Stimulated activated naive CD4-positive, alpha-beta T cell (primary cell): ENCODE measurements around the gene ARHGEF19.
A peak's percentile ranks its signal among the peaks of the same experiment; 100 is the strongest.
"Not testable (repeated sequence)": the region's sequence is repeated elsewhere in the genome, so short reads cannot be mapped to it uniquely, and the experiment has no call there.

Experiments
- DNase-seq, 6 experiments: peaks; one replicate each; lab custom pipeline; 2025; lab: John Stamatoyannopoulos, UW

Gene ARHGEF19

GRCh38 chr1:16165548-16165947 is 46.9 kb downstream of the ARHGEF19 start:
- peak in 2 of 6 experiments; percentile 9 to 13 for DNase-seq

GRCh38 chr1:16165073-16165364 is 47.4 kb downstream of the ARHGEF19 start:
- no peak for DNase-seq

GRCh38 chr1:16164213-16165072 is 48.0 kb downstream of the ARHGEF19 start:
- no peak for DNase-seq

GRCh38 chr1:16163608-16164212 is 48.7 kb downstream of the ARHGEF19 start:
- DNase-seq = not testable (repeated sequence)

- DNase-seq = peak; percentile 45 to 83 (median 74)
These were observed 50.2 kb downstream of the ARHGEF19 start for GRCh38 chr1:16162163-16162822.

GRCh38 chr1:16161717-16162116 is 50.7 kb downstream of the ARHGEF19 start:
- DNase-seq = peak in 1 of 6 experiments; percentile 40

GRCh38 chr1:16158993-16159831 is 53.2 kb downstream of the ARHGEF19 start:
- no peak for DNase-seq

- peak in 5 of 6 experiments; percentile 19 to 77 (median 72) for DNase-seq
These were observed 54.4 kb downstream of the ARHGEF19 start for GRCh38 chr1:16158025-16158424.

- DNase-seq = no peak
These were observed 55.5 kb downstream of the ARHGEF19 start for GRCh38 chr1:16156848-16157495.

- peak in 3 of 6 experiments; percentile 23 to 43 (median 41) for DNase-seq
These were observed 56.7 kb downstream of the ARHGEF19 start, which contains the start of gene EPHA2 for GRCh38 chr1:16155537-16156410. TSS of gene EPHA2 (minus strand) at chr1:16156069. CDS start at chr1:16155932, 137 bp downstream.

GRCh38 chr1:16153999-16154673 is 58.3 kb downstream of the ARHGEF19 start:
- DNase-seq = no peak

- no peak for DNase-seq
These were observed 59.1 kb downstream of the ARHGEF19 start for GRCh38 chr1:16153096-16153998.

GRCh38 chr1:16152481-16153087 is 59.9 kb downstream of the ARHGEF19 start:
- DNase-seq = no peak

GRCh38 chr1:16151995-16152384 is 60.5 kb downstream of the ARHGEF19 start:
- no peak for DNase-seq

- no peak for DNase-seq
These were observed 61.1 kb downstream of the ARHGEF19 start for GRCh38 chr1:16151196-16151994.

GRCh38 chr1:16150508-16150907 is 61.9 kb downstream of the ARHGEF19 start:
- no peak for DNase-seq

- DNase-seq = no peak
These were observed 62.6 kb downstream of the ARHGEF19 start for GRCh38 chr1:16149702-16150488.
